ENCODE measurements around the gene TRMT2A.

The TRMT2A gene

GRCh38 chr22:20147237-20147988, 30.4 kb upstream of the TRMT2A start:
- DNase-seq: no peak

- no peak for DNase-seq
These were observed 29.8 kb upstream of the TRMT2A start for GRCh38 chr22:20146777-20147176.

- DNase-seq: no peak
These were observed 28.8 kb upstream of the TRMT2A start for GRCh38 chr22:20145832-20146223.

DNA sequence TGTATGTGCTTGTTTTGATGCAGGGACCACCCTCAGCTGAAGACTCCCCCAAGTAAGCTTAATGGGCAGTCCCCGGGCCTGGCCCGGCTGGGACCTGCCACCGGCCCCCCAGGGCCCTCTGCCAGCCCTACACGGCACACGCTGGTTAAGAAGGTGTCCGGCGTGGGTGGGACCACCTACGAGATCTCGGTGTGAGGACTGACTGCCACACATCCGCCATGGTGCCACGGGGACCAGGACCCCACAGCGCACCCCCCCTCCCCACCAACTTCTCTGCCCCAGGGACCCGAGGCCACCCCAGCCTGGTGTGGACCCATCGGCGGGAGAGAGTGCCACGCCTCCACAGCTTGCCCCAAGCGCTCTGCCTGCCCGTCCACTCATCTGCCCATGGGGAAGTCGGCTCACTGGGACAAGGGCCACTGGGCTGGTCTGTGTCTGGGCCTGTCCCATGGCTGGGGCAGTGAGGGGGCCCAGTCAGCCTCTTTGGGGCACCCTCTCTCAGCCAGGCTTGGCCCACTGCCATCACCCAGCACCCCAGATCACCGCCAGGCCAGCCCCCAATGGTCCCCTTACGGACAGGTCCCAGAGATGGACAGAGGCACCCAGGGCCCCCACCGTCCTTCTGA, 28.3 kb upstream of the TRMT2A start:
- no peak for DNase-seq

GRCh38 chr22:20143883-20144665, 27.0 kb upstream of the TRMT2A start:
- DNase-seq: no peak

DNA sequence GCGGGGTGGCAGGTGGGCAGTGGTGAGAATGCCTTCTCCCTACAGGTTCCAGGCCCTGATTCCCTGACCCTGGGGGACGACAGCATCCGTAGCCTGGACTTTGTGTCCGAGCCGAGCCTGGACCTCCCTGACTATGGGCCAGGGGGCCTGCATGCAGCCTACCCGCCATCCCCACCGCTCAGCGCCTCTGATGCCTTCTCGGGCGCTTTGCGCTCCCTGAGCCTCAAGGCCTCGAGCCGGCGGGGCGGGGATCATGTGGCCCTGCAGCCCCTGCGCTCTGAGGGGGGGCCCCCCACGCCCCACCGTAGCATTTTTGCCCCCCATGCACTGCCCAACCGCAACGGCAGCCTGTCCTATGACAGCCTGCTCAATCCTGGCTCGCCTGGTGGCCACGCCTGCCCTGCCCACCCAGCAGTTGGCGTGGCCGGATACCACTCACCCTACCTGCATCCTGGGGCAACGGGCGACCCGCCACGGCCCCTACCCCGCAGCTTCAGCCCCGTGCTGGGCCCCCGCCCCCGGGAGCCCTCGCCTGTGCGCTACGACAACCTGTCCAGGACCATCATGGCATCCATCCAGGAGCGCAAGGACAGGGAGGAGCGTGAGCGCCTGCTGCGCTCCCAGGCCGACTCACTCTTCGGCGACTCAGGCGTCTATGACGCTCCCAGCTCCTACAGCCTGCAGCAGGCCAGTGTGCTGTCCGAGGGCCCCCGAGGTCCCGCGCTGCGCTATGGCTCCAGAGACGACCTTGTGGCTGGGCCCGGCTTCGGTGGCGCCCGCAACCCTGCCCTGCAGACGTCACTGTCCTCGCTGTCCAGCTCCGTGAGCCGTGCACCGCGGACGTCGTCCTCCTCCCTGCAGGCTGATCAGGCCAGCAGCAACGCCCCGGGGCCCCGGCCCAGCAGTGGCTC, 25.9 kb upstream of the TRMT2A start:
- DNase-seq: no peak

- peak; percentile 83 for DNase-seq
These were observed 24.4 kb upstream of the TRMT2A start for GRCh38 chr22:20141186-20142077.

DNA sequence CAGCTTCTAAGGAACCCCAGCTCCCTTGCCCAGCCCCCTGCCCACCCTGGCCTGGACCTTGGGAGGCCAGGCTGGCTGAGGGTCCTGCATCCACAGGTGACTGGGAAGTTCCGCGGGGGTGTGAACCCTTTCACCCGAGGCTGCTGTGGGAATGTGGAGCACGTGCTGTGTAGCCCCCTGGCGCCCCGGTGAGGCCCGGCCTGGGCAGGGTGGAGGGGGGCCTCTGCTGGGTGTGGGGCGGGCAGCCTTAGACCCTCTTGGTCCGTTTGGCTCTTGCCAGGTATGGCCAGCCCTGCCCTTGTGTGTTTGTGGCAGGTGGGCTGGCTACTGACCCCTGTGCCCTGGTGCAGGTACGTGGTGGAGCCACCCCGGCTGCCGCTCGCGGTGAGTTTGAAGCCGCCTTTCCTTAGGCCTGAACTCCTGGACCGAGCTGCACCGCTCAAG, 23.5 kb upstream of the TRMT2A start:
- DNase-seq: no peak

DNA sequence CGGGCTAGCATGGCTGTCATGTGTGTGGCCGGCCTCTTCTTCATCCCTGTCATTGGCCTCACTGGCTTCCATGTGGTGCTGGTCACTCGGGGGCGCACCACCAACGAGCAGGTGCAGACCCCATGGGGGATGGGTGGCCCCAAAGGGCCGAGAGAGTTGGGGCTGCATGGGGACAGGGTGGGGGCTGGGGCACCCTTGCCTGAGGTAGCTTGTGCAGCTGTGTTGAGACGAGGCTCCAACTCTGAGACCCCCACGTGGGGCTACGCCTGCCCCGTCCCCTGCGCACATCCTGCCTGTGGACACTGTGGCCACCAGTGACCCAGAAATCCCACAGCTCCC, 23.1 kb upstream of the TRMT2A start:
- DNase-seq: no peak

DNA sequence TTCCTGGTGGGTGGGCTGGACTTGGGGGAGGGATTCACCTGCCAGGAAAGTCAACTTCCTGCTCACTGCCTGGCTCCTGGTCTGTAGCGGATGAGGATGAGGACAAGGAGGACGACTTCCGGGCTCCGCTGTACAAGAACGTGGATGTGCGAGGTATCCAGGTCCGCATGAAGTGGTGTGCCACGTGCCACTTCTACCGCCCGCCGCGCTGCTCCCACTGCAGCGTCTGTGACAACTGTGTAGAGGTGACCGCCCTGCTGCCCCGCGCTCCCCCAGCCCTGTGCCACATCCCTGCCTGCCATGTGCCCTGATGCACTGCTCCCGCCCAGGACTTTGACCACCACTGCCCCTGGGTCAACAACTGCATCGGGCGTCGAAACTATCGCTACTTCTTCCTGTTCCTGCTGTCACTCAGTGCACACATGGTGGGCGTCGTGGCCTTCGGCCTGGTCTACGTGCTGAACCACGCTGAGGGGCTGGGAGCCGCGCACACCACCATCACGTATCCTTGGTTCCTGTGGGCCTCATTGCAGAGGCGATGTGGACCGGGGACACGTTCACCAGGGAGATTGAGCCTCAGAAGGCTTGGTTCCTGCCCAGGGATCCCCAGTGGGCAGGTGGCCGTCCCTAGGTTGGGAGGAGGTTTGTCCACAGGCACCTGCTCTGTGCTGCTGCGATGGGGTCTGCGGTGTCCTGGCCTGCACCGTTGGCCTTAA, 22.5 kb upstream of the TRMT2A start:
- DNase-seq: no peak

DNA sequence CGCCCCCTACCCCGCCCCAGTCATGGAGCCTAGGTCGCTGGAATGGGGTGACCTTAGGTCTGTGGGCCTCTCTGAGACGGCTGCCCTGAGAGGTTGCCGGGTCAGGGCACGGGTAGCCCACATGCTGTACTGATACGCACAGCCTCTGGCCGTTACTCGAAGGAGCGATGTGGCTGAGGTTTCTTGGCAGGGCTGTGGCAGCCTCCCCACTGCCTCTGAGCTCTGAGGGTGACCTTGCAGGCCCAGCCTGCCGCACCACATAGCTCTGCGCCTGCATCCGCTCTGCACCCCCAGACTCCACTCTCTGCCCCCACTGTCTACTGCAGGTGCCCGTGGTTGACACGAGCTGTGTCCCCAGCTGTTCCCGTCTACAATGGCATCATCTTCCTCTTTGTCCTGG, 21.8 kb upstream of the TRMT2A start:
- no peak for DNase-seq

GRCh38 chr22:20138417-20138738, 21.4 kb upstream of the TRMT2A start:
- no peak for DNase-seq

DNA sequence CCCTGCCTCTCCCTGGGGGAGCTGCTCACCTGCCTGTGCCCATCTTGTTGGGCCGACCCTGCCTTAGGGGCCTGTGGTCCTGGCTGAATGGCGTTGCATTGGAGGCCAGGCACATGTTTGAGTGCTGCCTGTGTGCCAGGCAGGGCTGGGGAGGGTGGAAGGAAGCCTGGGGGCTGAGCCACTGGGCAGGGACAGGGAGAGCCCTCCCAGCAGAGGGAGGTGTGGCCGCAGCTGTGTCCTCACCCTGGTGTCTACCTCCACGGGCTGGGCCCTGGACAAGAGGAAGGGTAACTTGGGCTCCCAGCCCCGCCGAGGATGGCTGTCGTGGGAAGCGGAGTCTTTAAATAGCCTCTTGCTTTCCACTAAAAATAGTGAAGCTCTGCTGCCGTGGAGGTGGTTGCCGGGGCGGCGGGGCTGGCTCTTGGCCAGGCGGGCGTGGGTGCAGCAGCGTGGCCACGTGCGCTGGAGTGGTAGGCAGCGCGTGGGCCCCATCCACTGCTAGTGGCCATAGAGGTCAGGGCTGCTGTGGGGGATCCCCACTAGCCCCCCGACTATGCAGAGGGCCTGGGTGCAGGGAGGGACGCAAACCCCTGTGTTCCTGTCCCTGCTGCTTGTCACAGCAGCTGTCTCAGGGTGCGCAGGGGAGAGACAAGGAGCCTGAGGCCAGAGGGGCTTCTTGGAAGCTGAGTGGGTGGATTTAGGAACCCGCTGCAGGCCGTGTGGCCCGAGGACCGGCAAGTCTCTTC, 20.8 kb upstream of the TRMT2A start:
- no peak for DNase-seq

DNA sequence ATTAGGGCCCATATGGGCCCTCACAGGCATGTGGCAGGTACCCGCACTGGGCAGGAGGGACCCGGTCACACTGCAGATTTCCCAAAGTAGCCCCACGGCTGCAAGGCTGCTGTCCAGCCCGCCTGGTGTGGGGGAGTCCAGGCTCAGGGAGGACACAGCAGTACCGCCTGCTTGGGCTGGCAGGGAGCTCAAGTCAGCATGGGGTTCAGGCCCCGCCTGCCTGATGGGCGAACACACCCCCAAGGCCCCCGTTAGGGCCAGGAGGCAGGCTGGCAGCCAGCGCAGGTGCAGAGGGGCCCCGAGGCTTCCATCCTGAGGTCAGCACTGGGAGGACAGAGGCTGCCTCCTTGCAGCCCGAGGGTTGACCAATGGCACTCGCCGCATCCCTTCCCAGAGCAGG, 20.1 kb upstream of the TRMT2A start:
- no peak for DNase-seq

GRCh38 chr22:20136603-20136873, 19.5 kb upstream of the TRMT2A start:
- DNase-seq: no peak

DNA sequence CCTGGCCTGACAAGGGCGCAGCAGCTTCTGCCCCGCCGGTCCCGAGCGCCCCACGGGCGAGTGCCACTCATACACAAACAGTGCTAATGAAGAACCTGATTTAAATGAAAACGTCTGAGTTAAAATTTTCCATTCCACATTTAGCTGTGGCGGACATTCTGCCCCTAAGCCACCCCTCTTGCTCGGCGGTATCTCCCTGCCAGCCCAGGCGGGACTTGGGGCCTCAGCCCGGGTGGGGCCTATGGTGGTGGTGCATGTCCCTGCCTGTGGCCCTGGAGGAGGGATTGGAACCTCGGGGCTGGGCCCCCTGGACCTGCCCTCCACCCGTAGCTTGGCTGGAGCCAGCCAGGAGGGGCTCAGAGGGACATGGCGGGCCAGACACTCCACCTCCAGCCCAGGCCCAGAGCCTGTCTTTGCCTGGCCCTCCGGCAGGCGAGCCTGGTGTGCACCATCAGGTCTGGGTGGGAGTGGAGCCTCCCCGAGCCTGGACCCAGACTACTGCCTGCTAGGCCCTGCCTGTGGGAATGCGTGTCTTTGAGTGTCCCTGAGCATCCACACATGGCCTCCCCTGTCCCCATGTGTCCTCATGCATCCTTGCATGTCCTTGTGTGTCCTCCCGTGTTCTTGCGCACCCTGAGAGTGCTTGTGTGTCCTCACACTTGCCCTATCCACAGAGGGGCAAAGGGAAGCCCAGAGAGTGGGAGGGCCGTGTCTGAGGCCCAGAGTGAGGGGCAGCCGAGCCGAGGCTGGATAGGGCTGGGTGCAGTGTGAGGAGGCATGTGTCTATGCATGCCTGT, 19.0 kb upstream of the TRMT2A start:
- DNase-seq: no peak

- no peak for DNase-seq
These were observed 18.2 kb upstream of the TRMT2A start for GRCh38 chr22:20135265-20135664.

DNA sequence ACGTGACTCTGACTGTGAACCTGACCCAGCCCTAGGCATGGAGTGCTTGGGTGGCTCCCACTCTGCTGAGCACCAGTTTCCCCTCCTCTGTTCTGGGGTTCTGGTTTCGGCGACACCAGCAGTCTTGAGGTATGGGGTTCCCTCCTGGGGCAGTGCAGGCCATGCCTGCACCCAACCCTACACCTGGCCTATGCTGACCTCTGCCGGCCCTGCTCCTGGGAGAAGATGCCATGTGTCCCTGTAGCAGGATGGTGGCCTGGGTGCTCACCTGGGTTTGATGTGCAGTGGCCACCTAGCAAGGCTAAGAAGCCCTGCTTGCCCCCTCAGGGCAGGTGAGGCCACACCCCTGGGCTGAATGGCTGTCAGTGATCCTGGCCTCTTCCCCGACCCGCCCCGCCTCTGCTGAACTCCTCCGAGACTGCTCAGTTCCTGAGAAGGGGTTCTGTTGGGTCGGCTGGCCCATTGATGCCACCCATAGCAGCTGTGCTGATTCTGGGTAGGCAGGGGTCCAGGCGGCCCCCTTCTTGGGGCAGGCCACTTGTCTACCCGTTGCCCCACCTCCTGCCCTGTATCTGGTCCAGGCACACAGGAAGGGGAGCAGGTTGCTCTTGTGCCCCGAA, 17.0 kb upstream of the TRMT2A start:
- DNase-seq: no peak

GRCh38 chr22:20132686-20133246, 15.7 kb upstream of the TRMT2A start:
- DNase-seq: no peak

All from islet precursor cell (in vitro differentiated cells).